Measurements from ENCODE around the gene COL4A6.

Gene COL4A6

DNA sequence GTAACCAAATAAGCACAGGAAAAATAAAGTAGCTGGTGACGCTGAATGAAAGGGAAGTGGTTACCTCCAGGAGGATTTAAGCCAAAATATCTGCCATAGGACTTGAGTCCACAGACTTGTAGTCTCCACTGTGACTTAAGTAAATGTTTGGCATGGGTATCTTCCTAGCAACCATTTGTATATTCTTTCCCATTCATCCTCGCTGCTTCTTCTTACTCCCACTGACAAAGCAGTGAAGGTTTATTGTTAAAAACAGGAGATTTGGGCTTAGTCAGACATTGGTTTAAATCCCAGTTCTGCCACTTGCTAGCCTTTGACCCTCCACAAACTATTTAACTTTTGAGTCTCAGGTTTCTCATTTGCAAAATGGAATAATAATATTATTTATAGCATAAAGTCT, 22.3 kb downstream of the COL4A6 start:
- TF ChIP-seq, protein P1, sequence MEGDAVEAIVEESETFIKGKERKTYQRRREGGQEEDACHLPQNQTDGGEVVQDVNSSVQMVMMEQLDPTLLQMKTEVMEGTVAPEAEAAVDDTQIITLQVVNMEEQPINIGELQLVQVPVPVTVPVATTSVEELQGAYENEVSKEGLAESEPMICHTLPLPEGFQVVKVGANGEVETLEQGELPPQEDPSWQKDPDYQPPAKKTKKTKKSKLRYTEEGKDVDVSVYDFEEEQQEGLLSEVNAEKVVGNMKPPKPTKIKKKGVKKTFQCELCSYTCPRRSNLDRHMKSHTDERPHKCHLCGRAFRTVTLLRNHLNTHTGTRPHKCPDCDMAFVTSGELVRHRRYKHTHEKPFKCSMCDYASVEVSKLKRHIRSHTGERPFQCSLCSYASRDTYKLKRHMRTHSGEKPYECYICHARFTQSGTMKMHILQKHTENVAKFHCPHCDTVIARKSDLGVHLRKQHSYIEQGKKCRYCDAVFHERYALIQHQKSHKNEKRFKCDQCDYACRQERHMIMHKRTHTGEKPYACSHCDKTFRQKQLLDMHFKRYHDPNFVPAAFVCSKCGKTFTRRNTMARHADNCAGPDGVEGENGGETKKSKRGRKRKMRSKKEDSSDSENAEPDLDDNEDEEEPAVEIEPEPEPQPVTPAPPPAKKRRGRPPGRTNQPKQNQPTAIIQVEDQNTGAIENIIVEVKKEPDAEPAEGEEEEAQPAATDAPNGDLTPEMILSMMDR (IDR thresholded peaks at IDR 0.05) = no peak
- no peaks in the 10 kb centered on the region for H3K36me3 ChIP-seq (ENCODE audit: control insufficient read depth, insufficient read depth, low read length)
- H3K4me1 ChIP-seq = no peaks in the 10 kb centered on the region
- H3K27me3 ChIP-seq (ENCODE audit: control insufficient read depth, insufficient read depth, low read length) = no peaks in the 10 kb centered on the region
- H3K9ac ChIP-seq = no peak overlapping the region
- no peak overlapping the region for H2AFZ ChIP-seq
- no peaks in the 10 kb centered on the region for H3K79me2 ChIP-seq
- H3K27ac ChIP-seq = no peak overlapping the region
- H3K4me2 ChIP-seq (ENCODE audit: low read length) = no peak overlapping the region
- H3K9me3 ChIP-seq (ENCODE audit: control insufficient read depth, low read length) = no peaks in the 10 kb centered on the region
- H3K4me3 ChIP-seq (ENCODE audit: low read depth, low read length) = no peak overlapping the region

DNA sequence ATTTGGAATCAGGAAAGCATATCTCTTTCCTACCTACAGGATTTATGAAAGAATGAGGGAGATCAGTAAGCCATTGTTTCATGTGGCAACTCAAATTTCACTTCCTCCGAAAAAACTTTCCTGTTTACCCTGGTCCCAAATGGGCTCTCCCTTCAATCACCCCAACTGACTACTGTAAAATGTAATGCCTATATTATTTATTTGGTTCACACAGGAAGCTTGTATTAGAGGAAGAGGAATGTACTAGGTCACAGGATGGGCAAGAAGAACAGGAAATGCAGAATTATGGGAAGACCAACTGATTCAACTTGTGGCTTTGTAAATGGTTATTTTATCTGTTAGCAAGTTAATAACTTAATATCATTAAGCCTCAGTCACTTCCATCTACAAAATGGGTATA, 23.1 kb downstream of the COL4A6 start:
- Histone ChIP-seq H3K36me3 (ENCODE audit: control insufficient read depth, insufficient read depth, low read length) (no peaks in the 10 kb centered on the region), H3K4me2 (ENCODE audit: low read length) (no peak overlapping the region), H3K9ac (no peak overlapping the region), H3K4me3 (ENCODE audit: low read depth, low read length) (no peak overlapping the region), H3K79me2 (no peaks in the 10 kb centered on the region), H3K27ac (no peak overlapping the region), H3K9me3 (ENCODE audit: control insufficient read depth, low read length) (no peaks in the 10 kb centered on the region), H3K4me1 (no peaks in the 10 kb centered on the region), H3K27me3 (ENCODE audit: control insufficient read depth, insufficient read depth, low read length) (no peaks in the 10 kb centered on the region), H2AFZ (no peak overlapping the region)
- TF ChIP-seq, protein P1 (IDR thresholded peaks at IDR 0.05) = no peak

DNA sequence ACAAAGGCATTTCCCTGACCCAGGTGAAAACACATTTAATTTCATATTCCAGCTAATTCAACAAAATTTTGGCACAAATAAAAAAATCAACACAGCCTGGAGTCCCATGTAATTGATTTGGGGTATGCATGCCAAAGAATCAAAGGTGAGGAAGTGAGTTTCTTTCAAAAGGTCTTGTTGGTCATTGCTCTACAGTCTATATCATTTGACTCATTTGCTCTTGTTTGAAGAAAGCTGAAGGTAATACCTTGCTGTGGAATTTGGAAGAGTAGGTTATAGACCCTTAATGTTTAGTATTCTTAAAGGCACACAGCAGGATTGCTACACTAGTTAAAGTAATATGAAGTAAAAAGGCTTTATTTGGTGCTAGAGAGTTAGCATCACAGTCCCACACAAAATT, 25.4 kb downstream of the COL4A6 start:
- no peaks in the 10 kb centered on the region for H3K4me1 ChIP-seq
- no peaks in the 10 kb centered on the region for H3K27me3 ChIP-seq (ENCODE audit: control insufficient read depth, insufficient read depth, low read length)
- TF ChIP-seq, protein P1 (IDR thresholded peaks at IDR 0.05) = no peak
- H3K4me2 ChIP-seq (ENCODE audit: low read length) = no peak overlapping the region
- H3K79me2 ChIP-seq = no peaks in the 10 kb centered on the region
- no peak overlapping the region for H2AFZ ChIP-seq
- no peak overlapping the region for H3K27ac ChIP-seq
- H3K9ac ChIP-seq = no peak overlapping the region
- H3K9me3 ChIP-seq (ENCODE audit: control insufficient read depth, low read length) = no peaks in the 10 kb centered on the region
- H3K36me3 ChIP-seq (ENCODE audit: control insufficient read depth, insufficient read depth, low read length) = no peaks in the 10 kb centered on the region
- no peak overlapping the region for H3K4me3 ChIP-seq (ENCODE audit: low read depth, low read length)

DNA sequence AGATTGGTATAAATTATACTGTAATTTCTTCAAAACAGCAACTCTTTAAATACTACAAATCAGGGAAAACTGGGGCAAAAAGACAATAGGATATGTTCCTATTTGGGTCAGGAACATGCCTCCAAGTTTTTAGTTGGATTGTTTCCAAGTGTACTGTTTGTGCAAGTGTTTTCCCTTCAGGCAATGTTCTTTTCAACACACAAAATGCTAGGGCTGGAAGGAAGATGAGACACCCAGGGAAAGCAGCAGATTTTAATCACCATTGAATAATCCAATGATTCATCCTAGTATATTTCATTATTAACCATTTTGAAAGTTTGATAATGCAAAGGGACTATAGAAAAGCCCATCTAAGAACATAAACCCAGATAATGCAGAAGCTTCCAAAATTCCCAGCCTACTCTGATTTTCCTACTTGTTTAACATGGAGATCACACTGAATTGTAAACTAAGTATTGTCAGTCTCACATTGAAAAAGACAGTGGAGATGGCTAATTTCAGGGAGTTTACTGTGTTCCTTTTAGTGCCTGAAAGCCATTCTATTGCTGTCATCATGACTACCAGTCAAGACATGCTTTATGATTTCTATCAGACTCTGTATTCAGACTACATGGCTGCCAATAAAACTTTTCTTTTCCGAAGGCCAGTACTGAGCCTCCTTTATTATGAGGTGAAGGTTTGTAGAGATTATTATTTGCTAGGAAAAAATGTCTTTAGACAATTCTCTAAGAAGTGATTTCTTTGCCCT, 38.6 kb downstream of the COL4A6 start:
- Histone ChIP-seq H3K4me1 (no peaks in the 10 kb centered on the region), H2AFZ (no peak overlapping the region), H3K9me3 (ENCODE audit: control insufficient read depth, low read length) (no peaks in the 10 kb centered on the region), H3K27ac (no peak overlapping the region), H3K79me2 (no peaks in the 10 kb centered on the region), H3K4me2 (ENCODE audit: low read length) (no peak overlapping the region), H3K36me3 (ENCODE audit: control insufficient read depth, insufficient read depth, low read length) (no peaks in the 10 kb centered on the region), H3K27me3 (ENCODE audit: control insufficient read depth, insufficient read depth, low read length) (no peaks in the 10 kb centered on the region), H3K9ac (no peak overlapping the region), H3K4me3 (ENCODE audit: low read depth, low read length) (no peak overlapping the region)
- TF ChIP-seq, protein P1 (IDR thresholded peaks at IDR 0.05) = no peak
